Left renal pelvis (tissue), 4 donors: Measurements from ENCODE around the gene ACSF3. TPM values are rescaled to one million over a fixed set of nuclear protein-coding genes. Genes with fewer than 3 reads are reported as not detected.
"Not testable (repeated sequence)": the region's sequence is repeated elsewhere in the genome, so short reads cannot be mapped to it uniquely, and the experiment has no call there.

Experiments
- DNase-seq, 4 donors: peaks; one replicate each; pipeline ENCODE4 v3.0.0-alpha.2; 2013; ENCODE audit warnings: low read depth in 4 of 4, low spot score in 3 of 4
- polyA plus RNA-seq, 4 donors: library from polyadenylated mRNA; unstranded; fragments of 120-200 nt; gene quantifications; one replicate each; pipeline ENCODE4 v1.2.1, GENCODE V29; 2013; ENCODE audit not compliant: insufficient read length in 4 of 4

ACSF3 gene
- polyA plus RNA-seq, 4 donors, result 19.4 to 39.5 (median 28.8) TPM

DNA sequence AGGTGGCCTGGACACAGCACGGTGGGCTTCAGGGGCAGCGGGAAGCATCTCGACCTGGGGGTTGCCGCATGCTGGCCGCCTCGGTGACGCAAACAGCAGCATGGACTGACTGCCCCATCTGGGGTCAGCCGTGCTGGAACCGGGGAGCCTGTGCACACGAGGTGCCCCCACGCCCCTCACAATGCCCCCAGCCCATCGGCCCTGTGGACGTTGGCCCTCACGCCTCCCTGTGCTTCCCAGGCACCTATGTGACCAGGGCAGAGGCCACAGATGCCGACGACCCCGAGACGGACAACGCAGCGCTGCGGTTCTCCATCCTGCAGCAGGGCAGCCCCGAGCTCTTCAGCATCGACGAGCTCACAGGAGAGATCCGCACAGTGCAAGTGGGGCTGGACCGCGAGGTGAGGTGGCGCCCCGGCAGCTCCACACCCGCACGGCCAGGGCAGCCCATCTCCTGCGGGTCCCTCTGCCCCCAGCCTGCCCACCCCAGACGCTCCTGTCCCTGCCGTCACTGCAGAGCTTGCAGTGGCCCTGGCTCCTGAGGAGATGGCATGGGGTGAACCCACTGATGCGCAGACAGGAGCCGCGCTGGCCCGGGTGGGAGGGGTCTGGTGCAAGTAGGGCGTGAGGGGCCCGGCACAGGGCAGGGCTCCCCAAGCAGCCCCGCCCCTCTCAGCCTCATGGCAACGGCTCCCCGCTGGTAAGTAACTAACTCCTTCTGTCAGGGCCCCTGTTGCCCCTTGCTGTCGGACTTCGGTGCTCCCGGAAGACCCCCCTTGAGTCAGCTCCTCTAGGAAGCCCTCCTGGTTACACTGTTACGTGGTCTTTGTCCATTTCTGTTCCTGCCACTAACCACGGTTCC, 91.5 kb downstream of the ACSF3 start:
- DNase-seq, result no peak

DNA sequence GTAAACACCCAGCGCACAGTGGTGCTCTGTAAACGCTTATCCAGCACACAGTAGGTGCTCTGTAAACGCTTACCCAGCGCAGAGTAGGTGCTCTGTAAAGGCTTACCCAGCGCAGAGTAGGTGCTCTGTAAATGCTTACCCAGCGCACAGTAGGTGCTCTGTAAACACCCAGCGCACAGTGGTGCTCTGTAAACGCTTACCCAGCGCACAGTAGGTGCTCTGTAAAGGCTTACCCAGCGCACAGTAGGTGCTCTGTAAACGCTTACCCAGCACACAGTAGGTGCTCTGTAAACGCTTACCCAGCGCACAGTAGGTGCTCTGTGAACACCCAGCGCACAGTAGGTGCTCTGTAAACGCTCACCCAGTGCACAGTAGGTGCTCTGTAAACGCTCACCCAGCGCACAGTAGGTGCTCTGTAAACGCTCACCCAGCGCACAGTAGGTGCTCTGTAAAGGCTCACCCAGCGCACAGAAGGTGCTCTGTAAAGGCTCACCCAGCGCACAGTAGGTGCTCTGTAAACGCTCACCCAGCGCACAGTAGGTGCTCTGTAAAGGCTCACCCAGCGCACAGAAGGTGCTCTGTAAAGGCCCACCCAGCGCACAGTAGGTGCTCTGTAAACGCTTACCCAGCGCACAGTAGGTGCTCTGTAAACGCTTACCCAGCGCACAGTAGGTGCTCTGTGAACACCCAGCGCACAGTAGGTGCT, 92.4 kb downstream of the ACSF3 start:
- not testable (repeated sequence) for DNase-seq

DNA sequence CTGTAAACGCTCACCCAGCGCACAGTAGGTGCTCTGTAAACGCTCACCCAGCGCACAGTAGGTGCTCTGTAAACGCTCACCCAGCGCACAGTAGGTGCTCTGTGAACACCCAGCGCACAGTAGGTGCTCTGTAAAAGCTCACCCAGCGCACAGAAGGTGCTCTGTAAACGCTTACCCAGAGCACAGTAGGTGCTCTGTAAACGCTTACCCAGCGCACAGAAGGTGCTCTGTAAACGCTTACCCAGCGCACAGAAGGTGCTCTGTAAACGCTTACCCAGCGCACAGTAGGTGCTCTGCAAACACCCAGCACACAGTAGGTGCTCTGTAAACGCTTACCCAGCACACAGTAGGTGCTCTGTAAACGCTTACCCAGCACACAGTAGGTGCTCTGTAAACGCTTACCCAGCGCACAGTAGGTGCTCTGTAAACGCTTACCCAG, 93.0 kb downstream of the ACSF3 start:
- DNase-seq, result not testable (repeated sequence)

DNA sequence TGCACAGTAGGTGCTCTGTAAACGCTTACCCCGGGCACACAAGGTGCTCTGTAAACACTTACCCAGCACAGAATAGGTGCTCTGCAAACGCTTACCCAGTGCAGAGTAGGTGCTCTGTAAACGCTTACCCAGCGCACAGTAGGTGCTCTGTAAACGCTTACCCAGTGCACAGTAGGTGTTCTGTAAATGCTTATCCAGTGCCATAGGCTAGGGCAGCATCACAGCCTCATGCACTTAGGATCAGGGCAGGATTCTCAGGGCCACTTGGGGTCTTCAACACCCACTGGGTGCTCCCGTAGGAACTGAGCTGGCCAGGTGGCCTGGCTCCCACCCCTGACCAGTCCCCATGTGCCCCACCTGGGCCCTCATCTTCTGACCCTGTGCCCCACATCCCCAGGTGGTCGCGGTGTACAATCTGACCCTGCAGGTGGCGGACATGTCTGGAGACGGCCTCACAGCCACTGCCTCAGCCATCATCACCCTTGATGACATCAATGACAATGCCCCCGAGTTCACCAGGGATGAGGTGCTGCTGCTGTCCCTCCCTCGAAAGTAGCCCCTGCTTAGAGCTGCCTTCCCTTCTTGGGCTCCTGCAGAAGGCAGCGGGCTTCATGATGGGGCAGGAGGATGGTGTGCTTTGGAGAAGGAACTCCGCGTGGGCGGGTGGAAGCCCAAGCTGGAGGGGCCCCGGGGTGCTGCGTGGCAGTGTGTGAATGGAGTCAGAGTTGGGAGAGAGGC, 93.5 kb downstream of the ACSF3 start:
- no peak for DNase-seq

DNA sequence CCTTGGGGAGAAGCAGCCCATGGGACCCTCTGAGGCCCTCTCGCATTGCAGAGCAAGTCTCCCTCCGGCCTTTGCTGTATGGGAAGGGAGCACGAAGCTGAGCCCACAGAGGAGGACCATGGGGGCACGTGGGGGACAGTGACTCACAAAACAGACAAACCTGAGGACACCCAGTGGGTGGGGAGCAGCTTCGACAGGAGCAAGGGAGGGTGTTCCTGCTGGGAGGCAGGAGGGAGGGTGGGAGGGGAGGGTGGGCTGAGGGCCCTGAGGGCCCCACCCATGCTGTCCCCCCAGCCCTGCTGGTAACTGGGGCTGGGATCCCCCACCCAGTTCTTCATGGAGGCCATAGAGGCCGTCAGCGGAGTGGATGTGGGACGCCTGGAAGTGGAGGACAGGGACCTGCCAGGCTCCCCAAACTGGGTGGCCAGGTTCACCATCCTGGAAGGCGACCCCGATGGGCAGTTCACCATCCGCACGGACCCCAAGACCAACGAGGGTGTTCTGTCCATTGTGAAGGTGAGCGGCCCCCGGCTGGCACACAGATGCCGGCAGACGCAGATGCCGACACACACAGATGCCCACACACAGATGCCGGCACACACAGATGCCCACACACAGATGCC, 94.2 kb downstream of the ACSF3 start:
- no peak for DNase-seq

DNA sequence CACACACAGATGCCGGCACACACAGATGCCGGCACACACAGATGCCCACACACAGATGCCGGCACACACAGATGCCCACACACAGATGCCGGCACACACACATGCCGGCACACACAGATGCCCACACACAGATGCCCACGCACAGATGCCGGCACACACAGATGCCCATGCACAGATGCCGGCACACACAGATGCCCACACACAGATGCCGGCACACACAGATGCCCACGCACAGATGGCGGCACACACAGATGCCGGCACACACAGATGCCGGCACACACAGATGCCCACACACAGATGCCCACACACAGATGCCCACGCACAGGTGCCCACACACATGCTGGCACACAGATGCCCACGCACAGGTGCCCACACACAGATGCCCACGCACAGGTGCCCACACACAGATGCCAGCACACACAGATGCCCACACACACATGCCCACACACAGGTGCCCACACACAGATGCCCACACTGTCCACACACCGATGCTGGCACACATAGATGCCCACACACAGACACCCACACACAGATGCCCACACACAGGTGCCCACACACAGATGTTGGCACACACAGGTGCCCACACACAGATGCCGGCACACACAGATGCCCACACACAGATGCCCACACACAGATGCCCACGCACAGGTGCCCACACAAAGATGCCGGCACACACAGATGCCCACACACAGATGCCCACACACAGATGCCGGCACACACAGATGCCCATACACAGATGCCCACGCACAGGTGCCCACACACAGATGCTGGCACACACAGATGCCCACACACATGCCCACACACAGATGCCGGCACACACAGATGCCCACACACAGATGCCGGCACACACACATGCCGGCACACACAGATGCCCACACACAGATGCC, 95.1 kb downstream of the ACSF3 start:
- not testable (repeated sequence) for DNase-seq

DNA sequence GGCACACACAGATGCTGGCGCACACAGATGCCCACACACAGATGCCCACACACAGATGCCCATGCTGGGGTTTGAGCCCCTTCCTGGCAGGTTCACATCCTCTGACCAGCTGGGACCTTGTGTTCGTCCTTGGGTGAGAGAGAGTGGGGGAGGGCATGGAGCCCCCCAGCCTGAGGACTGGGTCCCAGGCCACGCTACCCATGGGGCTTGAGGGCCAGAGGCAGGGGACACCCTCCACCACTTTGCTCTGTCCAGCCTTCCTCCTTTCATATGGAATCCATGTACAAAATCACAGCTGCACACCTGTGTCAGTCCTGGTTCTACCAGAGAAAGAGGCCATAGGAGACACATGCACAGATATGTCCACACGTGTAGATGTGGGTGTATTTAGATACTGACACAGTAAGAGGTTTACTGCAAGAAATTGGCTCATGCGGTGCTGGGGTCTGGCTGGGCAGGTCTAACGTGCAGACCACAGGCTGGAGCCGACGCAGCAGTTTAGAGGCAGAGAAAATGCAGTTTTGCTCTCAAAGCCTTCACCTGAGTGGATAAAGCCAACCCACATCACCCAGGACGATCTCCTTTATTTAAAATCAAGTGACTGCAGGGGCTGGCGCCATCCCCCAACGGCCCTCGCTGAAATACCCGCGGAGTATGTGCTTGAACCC, 95.8 kb downstream of the ACSF3 start:
- DNase-seq, result no peak

DNA sequence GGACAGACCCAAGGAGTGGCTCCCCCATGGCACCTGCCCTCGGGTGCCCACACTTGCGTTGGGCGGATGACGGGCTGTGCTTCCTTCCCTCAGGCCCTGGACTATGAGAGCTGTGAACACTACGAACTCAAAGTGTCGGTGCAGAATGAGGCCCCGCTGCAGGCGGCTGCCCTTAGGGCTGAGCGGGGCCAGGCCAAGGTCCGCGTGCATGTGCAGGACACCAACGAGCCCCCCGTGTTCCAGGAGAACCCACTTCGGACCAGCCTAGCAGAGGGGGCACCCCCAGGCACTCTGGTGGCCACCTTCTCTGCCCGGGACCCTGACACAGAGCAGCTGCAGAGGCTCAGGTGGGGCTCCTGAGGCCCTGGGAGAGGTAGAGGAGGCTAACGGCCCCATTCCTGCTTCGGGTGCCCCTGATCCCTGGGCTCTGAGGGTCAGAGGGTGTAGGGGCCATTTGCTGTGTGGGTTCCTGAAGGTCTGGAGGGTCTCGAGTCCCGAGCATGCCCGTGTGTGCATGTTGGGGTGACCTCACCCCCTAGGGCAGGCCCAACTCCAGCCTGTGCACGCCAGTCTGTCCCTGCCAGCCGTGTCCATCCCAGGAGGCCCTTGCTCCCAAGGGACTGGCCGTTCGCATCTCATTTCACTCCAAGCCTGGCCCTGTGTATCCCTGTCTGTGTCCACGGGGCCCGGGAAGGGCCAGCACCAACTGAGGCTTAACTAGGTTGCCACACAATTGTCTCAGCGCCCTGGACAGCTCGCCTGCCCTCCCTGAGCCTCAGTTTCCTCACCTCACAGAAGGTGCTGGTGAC, 96.7 kb downstream of the ACSF3 start:
- no peak for DNase-seq

DNA sequence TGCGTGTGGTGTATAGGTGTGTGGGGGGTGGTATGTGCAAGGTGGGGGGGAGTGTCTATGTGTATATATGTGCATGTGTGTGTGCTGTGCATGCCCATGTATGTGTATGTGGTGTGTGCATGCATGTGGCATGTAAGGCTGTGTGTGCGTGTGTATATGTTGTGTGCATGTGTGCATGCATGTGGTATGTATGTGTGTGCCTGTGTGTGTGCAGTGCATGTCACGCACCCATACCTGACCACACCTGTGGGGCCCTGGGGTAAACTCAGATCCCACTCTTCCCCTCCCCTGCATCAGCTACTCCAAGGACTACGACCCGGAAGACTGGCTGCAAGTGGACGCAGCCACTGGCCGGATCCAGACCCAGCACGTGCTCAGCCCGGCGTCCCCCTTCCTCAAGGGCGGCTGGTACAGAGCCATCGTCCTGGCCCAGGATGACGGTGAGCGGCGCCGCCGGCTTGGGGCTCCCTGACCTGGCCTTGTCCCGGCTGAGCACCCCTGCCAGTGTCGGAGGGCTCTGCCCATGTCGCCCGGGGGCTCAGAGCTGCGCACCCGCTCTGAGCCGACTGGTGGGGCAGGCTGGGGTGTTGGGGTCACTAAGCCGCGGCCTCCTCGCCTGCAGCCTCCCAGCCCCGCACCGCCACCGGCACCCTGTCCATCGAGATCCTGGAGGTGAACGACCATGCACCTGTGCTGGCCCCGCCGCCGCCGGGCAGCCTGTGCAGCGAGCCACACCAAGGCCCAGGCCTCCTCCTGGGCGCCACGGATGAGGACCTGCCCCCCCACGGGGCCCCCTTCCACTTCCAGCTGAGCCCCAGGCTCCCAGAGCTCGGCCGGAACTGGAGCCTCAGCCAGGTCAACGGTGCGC, 97.6 kb downstream of the ACSF3 start:
- DNase-seq, result no peak

DNA sequence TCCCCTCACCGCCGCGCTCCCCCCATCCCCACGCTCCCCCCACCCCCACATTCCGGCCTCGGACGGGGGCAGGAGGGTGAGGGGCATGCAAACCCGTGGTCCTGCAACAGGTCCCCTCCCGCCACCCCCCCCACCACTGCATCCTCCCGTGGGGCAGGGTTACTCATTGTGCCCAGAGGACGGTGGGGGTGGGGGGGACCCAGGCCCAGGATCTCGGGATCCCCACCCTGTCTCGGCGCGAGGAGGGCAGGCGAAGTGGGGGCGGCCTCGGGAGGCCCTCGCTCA, 98.2 kb downstream of the ACSF3 start:
- no peak for DNase-seq

DNA sequence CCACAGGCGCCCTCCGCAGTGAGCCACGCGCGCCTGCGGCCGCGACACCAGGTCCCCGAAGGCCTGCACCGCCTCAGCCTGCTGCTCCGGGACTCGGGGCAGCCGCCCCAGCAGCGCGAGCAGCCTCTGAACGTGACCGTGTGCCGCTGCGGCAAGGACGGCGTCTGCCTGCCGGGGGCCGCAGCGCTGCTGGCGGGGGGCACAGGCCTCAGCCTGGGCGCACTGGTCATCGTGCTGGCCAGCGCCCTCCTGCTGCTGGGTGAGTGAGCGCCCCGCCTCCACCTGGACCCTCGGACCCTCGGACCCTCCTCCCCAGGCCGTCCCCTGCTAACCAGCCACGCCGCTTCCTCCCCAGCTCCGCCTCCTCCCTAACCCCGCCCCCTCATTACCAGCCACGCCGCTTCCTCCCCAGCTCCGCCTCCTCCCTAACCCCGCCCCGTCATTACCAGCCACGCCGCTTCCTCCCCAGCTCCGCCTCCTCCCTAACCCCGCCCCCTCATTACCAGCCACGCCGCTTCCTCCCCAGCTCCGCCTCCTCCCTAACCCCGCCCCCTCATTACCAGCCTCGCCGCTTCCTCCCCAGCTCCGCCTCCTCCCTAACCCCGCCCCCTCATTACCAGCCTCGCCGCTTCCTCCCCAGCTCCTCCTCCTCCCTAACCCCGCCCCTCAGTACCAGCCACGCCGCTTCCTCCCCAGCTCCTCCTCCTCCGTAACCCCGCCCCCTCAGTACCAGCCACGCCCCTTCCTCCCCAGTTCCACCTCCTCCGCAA, 98.7 kb downstream of the ACSF3 start:
- DNase-seq, result not testable (repeated sequence)

DNA sequence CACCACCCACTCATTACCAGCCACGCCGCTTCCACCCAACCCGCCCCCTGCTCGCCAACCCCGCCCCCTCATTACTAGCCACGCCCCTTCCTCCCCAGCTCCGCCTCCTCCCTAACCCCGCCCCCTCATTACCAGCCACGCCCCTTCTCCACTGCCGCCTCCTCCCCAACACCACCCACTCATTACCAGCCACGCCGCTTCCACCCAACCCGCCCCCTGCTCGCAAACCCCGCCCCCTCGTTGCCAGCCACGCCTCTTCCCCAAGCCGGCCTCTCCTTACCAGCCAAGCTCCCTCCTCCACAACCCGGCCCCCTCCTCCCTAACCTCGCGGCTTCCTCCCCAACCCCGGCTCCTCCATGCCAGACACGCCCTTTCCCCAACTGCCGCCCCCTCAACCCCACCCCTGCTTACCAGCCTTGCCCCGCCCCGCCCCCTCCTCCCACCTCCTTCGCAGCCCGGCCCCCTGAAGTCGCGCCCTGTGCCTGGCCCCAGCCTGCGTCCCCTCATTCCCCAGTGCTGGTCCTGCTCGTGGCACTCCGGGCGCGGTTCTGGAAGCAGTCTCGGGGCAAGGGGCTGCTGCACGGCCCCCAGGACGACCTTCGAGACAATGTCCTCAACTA, 99.4 kb downstream of the ACSF3 start:
- no peak for DNase-seq

DNA sequence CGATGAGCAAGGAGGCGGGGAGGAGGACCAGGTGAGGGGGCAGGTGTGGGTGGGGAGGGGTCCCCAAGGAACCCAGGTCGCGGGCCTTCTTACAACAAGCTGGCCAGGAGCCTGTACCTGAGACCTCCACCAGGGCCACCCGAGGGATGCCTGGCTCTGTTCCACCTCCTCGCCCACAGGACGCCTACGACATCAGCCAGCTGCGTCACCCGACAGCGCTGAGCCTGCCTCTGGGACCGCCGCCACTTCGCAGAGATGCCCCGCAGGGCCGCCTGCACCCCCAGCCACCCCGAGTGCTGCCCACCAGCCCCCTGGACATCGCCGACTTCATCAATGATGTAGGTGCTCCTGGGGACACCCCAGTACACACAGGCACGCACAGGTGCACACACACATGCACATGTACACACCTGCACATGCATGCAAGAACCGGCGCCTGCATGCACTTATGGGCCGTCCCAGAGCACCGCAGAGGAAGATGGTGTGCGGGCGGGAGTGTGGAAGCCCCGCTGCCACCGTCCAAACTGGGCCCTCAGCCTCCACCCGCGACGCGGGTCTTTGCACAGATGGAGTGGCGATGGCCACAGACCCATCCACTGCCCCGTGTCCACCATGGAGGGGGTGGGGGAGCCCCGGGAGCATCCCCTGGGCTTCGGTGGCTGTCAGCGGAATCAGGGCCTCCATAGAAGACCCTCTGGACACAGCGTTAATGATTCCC, 100.1 kb downstream of the ACSF3 start:
- DNase-seq, result no peak

DNA sequence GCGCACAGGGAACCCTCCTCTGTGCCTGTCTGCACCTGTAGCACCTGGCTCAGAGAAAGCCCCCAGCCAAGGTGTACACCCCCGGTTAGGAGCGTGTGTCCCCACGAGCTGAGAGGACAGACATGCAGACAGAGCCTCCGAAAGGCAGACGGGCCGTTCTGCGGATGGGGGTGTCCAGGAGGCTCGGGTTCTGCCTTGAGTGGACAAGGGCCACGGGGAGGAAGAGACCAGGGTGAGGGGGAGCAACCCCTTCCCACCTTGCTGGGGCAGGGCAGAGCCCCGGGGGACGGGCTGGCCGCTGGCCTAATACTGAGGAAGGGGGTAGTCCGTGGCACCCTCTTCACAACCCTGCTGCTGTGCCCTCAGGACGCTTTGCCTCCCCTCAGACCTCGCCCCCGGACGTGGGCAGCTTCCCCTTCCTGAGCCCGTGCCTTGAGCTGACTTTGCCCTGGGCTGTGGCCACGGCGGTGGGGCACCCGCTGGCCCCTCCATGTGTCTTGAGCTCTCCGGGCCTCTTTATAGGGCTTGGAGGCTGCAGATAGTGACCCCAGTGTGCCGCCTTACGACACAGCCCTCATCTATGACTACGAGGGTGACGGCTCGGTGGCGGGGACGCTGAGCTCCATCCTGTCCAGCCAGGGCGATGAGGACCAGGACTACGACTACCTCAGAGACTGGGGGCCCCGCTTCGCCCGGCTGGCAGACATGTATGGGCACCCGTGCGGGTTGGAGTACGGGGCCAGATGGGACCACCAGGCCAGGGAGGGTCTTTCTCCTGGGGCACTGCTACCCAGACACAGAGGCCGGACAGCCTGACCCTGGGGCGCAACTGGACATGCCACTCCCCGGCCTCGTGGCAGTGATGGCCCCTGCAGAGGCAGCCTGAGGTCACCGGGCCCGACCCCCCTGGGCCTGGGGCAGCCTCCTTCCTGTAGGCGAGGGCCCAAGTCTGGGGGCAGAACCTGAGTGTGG, 101.0 kb downstream of the ACSF3 start:
- no peak for DNase-seq
